H1 (cell line): ENCODE data around the gene TOMM40. TPM values are rescaled to one million over a fixed set of nuclear protein-coding genes. Genes with fewer than 3 reads are reported as not detected.

Source experiments
- SP1 ChIP-seq: IDR thresholded peaks from 2 replicates; pipeline ENCODE4 v1.6.1; 2011; ENCODE audit warnings: low read depth, low read length
- polyA plus RNA-seq, 7 experiments: library from polyadenylated mRNA; depleted of rRNA in 3 of 7; stranded (reverse) in 5 of 7; unstranded in 2 of 7; fragments of >200 nt in 5 of 7; fragments of 200-250 nt in 2 of 7; gene quantifications; 1 replicate in 5 of 7; 2 replicates in 1 of 7; 4 replicates in 1 of 7; pipeline versions ENCODE4 v1.2.1 to v1.2.3, GENCODE V29; 2011 to 2013; ENCODE audit warnings: missing spikeins in 2 of 7, mixed read lengths in 2 of 7
- total RNA-seq: library from RNA; stranded (reverse); fragmentation: NEBNext Ultra II Directional; extraction: Animal tissue kit (Norgen Biotek cat#: 25700); gene quantifications from 2 replicates; pipeline ENCODE4 v1.2.1, GENCODE V29; 2021
- TF ChIP-seq, protein P1 (sequence below): IDR thresholded peaks from 2 replicates; pipeline ENCODE4 v1.6.1; 2011; ENCODE audit warnings: low read length, improper control_type of control experiment

TOMM40 gene
- total and polyA plus RNA-seq, 2 of the 8 experiments (the other 6 are each of a cell fraction or from before 2014, with no cell fraction given) = 154 to 179 TPM

- TF ChIP-seq, protein P1, sequence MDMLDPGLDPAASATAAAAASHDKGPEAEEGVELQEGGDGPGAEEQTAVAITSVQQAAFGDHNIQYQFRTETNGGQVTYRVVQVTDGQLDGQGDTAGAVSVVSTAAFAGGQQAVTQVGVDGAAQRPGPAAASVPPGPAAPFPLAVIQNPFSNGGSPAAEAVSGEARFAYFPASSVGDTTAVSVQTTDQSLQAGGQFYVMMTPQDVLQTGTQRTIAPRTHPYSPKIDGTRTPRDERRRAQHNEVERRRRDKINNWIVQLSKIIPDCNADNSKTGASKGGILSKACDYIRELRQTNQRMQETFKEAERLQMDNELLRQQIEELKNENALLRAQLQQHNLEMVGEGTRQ = no peak
- no peak for TF ChIP-seq SP1
These were observed 1.2 kb upstream of the TOMM40 start (continued) for GRCh38 chr19:44889830-44890365.
